GM12875 (cell line): ENCODE results near the gene SMIM32.

Experiments used
- H3K4me3 ChIP-seq: one replicate; pipeline ENCODE4 v1.5.1; 2011; ENCODE audit warnings: low read depth, low read length, control low read depth
- TF ChIP-seq, protein P1 (sequence below): IDR thresholded peaks from 2 replicates; pipeline ENCODE4 v1.5.1; 2011; ENCODE audit warnings: low read depth, mild to moderate bottlenecking, control low read depth, inconsistent platforms, low read length, moderate library complexity, borderline replicate concordance; ENCODE audit not compliant: insufficient read depth

Gene SMIM32

DNA sequence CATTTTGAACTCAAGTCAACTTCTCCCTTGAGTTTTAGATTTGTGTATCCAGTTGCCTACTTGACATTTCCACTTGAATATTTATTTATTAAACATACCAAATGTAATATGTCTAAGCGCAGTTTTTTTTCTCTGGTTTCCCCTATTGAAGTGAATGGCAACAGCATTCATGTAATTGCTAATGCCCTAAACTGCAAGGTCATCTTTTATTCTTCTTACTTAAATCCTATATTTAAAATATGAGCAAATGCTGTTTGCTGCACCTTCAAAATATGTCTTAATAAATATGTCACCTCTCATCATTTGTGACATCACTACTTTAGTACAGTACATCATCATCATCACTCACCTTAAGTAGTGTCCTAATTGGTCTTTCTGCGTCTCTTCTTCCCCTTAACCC, 37.9 kb downstream of the SMIM32 start:
- TF ChIP-seq, protein P1, sequence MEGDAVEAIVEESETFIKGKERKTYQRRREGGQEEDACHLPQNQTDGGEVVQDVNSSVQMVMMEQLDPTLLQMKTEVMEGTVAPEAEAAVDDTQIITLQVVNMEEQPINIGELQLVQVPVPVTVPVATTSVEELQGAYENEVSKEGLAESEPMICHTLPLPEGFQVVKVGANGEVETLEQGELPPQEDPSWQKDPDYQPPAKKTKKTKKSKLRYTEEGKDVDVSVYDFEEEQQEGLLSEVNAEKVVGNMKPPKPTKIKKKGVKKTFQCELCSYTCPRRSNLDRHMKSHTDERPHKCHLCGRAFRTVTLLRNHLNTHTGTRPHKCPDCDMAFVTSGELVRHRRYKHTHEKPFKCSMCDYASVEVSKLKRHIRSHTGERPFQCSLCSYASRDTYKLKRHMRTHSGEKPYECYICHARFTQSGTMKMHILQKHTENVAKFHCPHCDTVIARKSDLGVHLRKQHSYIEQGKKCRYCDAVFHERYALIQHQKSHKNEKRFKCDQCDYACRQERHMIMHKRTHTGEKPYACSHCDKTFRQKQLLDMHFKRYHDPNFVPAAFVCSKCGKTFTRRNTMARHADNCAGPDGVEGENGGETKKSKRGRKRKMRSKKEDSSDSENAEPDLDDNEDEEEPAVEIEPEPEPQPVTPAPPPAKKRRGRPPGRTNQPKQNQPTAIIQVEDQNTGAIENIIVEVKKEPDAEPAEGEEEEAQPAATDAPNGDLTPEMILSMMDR: no peak

GRCh38 chr5:136153581-136154236, 39.3 kb downstream of the SMIM32 start:
- TF ChIP-seq, protein P1: no peak
- no peak overlapping the region for H3K4me3 ChIP-seq

More for the DNA sequence above, 37.9 kb downstream of the SMIM32 start:
- H3K4me3 ChIP-seq: no peak overlapping the region

DNA sequence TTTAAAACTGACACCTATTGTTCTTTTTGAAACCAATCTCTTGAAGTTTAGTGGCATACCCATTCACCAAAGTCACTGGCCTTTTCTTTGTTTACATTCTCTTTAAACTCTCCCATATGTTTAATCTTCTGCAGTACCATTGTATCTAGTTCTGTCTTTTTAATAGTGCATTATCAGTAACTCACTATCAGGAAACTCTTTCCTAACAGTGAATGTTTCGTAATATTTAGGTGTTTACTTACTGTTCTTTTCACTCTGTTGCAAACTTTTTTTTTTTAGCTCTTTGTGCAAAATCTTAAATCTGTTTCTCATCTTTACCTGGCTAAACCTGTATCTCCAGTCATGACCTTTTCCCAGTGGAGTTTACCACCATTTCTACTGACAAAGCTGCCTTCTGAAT, 43.1 kb downstream of the SMIM32 start:
- TF ChIP-seq, protein P1: no peak
- no peak overlapping the region for H3K4me3 ChIP-seq

- H3K4me3 ChIP-seq: no peak overlapping the region
- TF ChIP-seq, protein P1: no peak
Observed at GRCh38 chr5:136147632-136148031, 45.3 kb downstream of the SMIM32 start.

DNA sequence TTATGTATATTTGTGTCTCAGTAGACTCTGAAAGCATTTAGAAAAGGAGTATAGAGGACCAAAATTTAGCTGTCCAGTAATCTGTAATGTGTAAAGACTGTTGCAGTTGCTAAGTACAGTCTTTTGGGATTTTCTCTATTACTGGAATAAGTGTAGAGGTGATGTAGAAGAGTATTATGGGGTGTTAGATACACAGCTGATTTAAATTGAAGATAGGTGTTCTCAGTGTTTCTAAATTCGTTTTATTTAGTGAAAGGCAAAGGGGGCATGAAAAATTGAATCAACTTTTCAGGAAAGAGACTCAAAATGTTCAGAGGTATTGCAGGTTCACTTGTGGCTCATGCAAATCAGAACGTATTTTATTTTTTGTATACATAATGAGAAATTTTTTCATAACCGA, 46.8 kb downstream of the SMIM32 start:
- no peak overlapping the region for H3K4me3 ChIP-seq
- TF ChIP-seq, protein P1: no peak

DNA sequence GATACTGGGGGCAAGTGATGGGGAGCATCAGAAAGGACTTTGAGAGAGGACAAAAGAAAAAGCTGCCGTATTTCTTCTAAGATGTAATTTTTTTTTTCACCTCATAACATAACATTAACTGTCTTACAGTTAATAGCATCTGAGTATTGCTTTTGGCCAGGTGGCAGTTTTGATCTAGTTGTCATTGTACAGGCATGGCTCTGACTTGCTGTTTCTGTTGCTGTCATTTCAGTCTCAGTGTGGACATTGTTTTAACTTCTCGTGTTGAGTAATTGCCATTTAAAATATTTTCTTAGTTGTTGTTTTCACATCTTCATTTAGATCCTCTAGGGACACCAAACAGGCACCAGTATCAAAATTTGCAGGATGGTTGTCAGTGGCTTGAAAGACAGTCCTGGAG, 47.9 kb downstream of the SMIM32 start:
- H3K4me3 ChIP-seq: no peak overlapping the region
- TF ChIP-seq, protein P1: no peak

GRCh38 chr5:136143763-136144162, 49.2 kb downstream of the SMIM32 start:
- TF ChIP-seq, protein P1: no peak
- H3K4me3 ChIP-seq: no peak overlapping the region
